Mucosa of descending colon (tissue), 3 donors: Measurements from ENCODE around the gene DIABLO. TPM values are rescaled to one million over a fixed set of nuclear protein-coding genes. Genes with fewer than 3 reads are reported as not detected.
A peak's percentile ranks its signal among the peaks of the same experiment; 100 is the strongest.

ENCODE experiments used
- ATAC-seq: fragments of 200-7000 bp; cut with Tn5 transposase; one replicate; pipeline ENCODE4 v1.9.1; 2020; ENCODE audit warnings: mild to moderate bottlenecking, moderate library complexity
- DNase-seq, 3 donors: peaks; one replicate each; pipeline ENCODE4 v3.0.0-alpha.2; 2020
- H3K36me3 ChIP-seq: fragments of 200-600 bp; one replicate; pipeline ENCODE4 v1.8.0; 2021; ENCODE audit warnings: low read depth, mild to moderate bottlenecking
- H3K4me1 ChIP-seq: fragments of 200-600 bp; one replicate; pipeline ENCODE4 v1.8.0; 2021; ENCODE audit warnings: low read depth, mild to moderate bottlenecking
- H3K4me3 ChIP-seq: fragments of 200-600 bp; one replicate; pipeline ENCODE4 v1.8.0; 2021; ENCODE audit warnings: mild to moderate bottlenecking
- H3K9me3 ChIP-seq: fragments of 200-600 bp; one replicate; pipeline ENCODE4 v1.8.0; 2021; ENCODE audit warnings: mild to moderate bottlenecking
- CTCF ChIP-seq: fragments of 200-600 bp; IDR thresholded peaks from one replicate; pipeline ENCODE4 v1.8.0; 2022; ENCODE audit warnings: antibody characterized with exemption, mild to moderate bottlenecking
- intact Hi-C, 2 donors: fragments of 100-400 bp; cut with DNase I in 1 of 2; cut with micrococcal nuclease in 1 of 2; formaldehyde crosslinking; loops; one replicate each; pipeline versions ENCODE4 v1.11.0 to v1.11.1; 2022; cut with DNase I, micrococcal nuclease
- total RNA-seq, 3 donors: library from RNA; stranded (reverse); fragmentation: NEBNext Ultra II Directional in 2 of 3; extraction: Animal tissue kit (Norgen Biotek cat#: 25700) in 2 of 3; gene quantifications; one replicate each; pipeline versions ENCODE4 v1.2.1 to v1.2.4, GENCODE V29; 2021 to 2023
- donor health status: DM: no; HTN: no; CAD: no; lungs with moderate emphysema.
- donor health status: DM: no; HTN: no; CAD: no.
- donor health status: DM: no; HTN: yes; CAD: no.

The DIABLO gene
- total RNA-seq, 3 donors from 2014 or later, result 35.6 to 42.9 (median 41.6) TPM

DNA sequence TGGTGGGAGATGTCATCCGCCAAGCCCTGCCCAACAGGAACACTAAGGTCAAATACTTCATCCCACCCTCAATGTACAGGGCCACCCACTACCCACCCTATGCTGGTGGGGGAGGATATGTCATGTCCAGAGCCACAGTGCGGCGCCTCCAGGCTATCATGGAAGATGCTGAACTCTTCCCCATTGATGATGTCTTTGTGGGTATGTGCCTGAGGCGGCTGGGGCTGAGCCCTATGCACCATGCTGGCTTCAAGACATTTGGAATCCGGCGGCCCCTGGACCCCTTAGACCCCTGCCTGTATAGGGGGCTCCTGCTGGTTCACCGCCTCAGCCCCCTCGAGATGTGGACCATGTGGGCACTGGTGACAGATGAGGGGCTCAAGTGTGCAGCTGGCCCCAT lies 18.9 kb downstream of the DIABLO start:
- no peak overlapping the region for H3K4me3 ChIP-seq
- TF ChIP-seq CTCF, result no peak
- no peaks in the 10 kb centered on the region for H3K36me3 ChIP-seq
- intact Hi-C loops, result no loop called here
- ATAC-seq (no peak), DNase-seq (no peak)
- H3K9me3 ChIP-seq, result no peaks in the 10 kb centered on the region
- H3K4me1 ChIP-seq, result peaks cover 5% of the 10 kb centered on the region

DNA sequence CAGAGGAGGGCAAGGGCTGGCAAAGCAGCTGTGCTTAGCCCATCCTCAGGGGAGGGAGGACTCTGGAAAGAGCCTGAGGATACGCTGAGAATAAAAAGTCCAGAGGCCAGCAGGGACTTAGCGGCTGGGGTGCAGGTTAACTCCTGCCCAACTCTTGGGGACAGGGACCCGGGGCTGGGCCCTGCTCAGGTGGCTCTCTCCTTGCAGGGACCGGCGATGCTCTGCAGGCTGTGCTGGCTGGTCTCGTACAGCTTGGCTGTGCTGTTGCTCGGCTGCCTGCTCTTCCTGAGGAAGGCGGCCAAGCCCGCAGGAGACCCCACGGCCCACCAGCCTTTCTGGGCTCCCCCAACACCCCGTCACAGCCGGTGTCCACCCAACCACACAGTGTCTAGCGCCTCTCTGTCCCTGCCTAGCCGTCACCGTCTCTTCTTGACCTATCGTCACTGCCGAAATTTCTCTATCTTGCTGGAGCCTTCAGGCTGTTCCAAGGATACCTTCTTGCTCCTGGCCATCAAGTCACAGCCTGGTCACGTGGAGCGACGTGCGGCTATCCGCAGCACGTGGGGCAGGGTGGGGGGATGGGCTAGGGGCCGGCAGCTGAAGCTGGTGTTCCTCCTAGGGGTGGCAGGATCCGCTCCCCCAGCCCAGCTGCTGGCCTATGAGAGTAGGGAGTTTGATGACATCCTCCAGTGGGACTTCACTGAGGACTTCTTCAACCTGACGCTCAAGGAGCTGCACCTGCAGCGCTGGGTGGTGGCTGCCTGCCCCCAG lies 19.6 kb downstream of the DIABLO start:
- H3K9me3 ChIP-seq, result no peaks in the 10 kb centered on the region
- TF ChIP-seq CTCF, result no peak
- ATAC-seq (no peak), DNase-seq (no peak)
- H3K36me3 ChIP-seq, result no peaks in the 10 kb centered on the region
- intact Hi-C loops, result no loop called here
- peaks cover 5% of the 10 kb centered on the region for H3K4me1 ChIP-seq
- H3K4me3 ChIP-seq, result no peak overlapping the region

- TF ChIP-seq CTCF, result no peak
- Histone ChIP-seq H3K9me3 (no peaks in the 10 kb centered on the region), H3K4me1 (peaks cover 8% of the 10 kb centered on the region), H3K36me3 (no peaks in the 10 kb centered on the region), H3K4me3 (no peak overlapping the region)
- intact Hi-C loops, result no loop called here
- no peak for DNase-seq
- no peak for ATAC-seq
Observed at GRCh38 chr12:122205053-122205925, 20.6 kb downstream of the DIABLO start.

- Histone ChIP-seq H3K36me3 (no peaks in the 10 kb centered on the region), H3K4me1 (peaks cover 8% of the 10 kb centered on the region), H3K9me3 (no peaks in the 10 kb centered on the region), H3K4me3 (no peak overlapping the region)
- no peak for TF ChIP-seq CTCF
- intact Hi-C loops, result no loop called here
- DNase-seq (no peak), ATAC-seq (peak; percentile 2)
Observed at GRCh38 chr12:122204167-122205052, 21.4 kb downstream of the DIABLO start.
